ENCODE data around the gene PLA2G6.
"Not testable (repeated sequence)": the region's sequence is repeated elsewhere in the genome, so short reads cannot be mapped to it uniquely, and the experiment has no call there.

PLA2G6 gene

GRCh38 chr22:38163844-38164550, 17.6 kb downstream of the PLA2G6 start:
- no peak for DNase-seq (ENCODE audit: low read depth)
- no peak overlapping the region for H3K4me3 ChIP-seq (ENCODE audit: low read length)
- no peak for TF ChIP-seq CTCF (IDR thresholded peaks at IDR 0.05; ENCODE audit: insufficient read depth, low read depth, low read length, missing control alignments)

GRCh38 chr22:38162881-38163843, 18.5 kb downstream of the PLA2G6 start:
- H3K4me3 ChIP-seq (ENCODE audit: low read length): no peak overlapping the region
- DNase-seq (ENCODE audit: low read depth): no peak
- TF ChIP-seq CTCF (IDR thresholded peaks at IDR 0.05; ENCODE audit: insufficient read depth, low read depth, low read length, missing control alignments): no peak

GRCh38 chr22:38155703-38156102, 25.9 kb downstream of the PLA2G6 start:
- no peak overlapping the region for H3K4me3 ChIP-seq (ENCODE audit: low read length)
- no peak for TF ChIP-seq CTCF (IDR thresholded peaks at IDR 0.05; ENCODE audit: insufficient read depth, low read depth, low read length, missing control alignments)
- no peak for DNase-seq (ENCODE audit: low read depth)

GRCh38 chr22:38154563-38154915, 27.1 kb downstream of the PLA2G6 start:
- DNase-seq (ENCODE audit: low read depth): peak; percentile 66
- not testable (repeated sequence) for H3K4me3 ChIP-seq (ENCODE audit: low read length)

- no peak overlapping the region for H3K4me3 ChIP-seq (ENCODE audit: low read length)
- DNase-seq (ENCODE audit: low read depth): no peak
- no peak for TF ChIP-seq CTCF (IDR thresholded peaks at IDR 0.05; ENCODE audit: insufficient read depth, low read depth, low read length, missing control alignments)
Observed at GRCh38 chr22:38153821-38154562, 27.6 kb downstream of the PLA2G6 start.

GRCh38 chr22:38151126-38151500, 30.5 kb downstream of the PLA2G6 start:
- TF ChIP-seq CTCF (IDR thresholded peaks at IDR 0.05; ENCODE audit: insufficient read depth, low read depth, low read length, missing control alignments): no peak
- no peak overlapping the region for H3K4me3 ChIP-seq (ENCODE audit: low read length)
- no peak for DNase-seq (ENCODE audit: low read depth)

GRCh38 chr22:38148245-38148644, 33.4 kb downstream of the PLA2G6 start:
- TF ChIP-seq CTCF (IDR thresholded peaks at IDR 0.05; ENCODE audit: insufficient read depth, low read depth, low read length, missing control alignments): no peak
- no peak overlapping the region for H3K4me3 ChIP-seq (ENCODE audit: low read length)
- peak; percentile 68 for DNase-seq (ENCODE audit: low read depth)

GRCh38 chr22:38146166-38146565, 35.5 kb downstream of the PLA2G6 start:
- not testable (repeated sequence) for DNase-seq (ENCODE audit: low read depth); H3K4me3 ChIP-seq (ENCODE audit: low read length)

Measured in epithelial cell of esophagus (primary cell).